Loucy (cell line): ENCODE results near the gene CST9L.

ENCODE experiments used
- CTCF ChIP-seq: fragments of 200-600 bp; sonication (generic); conservative IDR thresholded peaks from 2 replicates; pipeline ENCODE4 v1.5.1; 2014; ENCODE audit warnings: mild to moderate bottlenecking, antibody characterized with exemption, low read length
- EZH2phosphoT487 ChIP-seq: fragments of 200-600 bp; IDR thresholded peaks from 2 replicates; pipeline ENCODE4 v1.6.1; 2018; ENCODE audit warnings: antibody characterized with exemption, mild to moderate bottlenecking, moderate library complexity, borderline replicate concordance

DNA sequence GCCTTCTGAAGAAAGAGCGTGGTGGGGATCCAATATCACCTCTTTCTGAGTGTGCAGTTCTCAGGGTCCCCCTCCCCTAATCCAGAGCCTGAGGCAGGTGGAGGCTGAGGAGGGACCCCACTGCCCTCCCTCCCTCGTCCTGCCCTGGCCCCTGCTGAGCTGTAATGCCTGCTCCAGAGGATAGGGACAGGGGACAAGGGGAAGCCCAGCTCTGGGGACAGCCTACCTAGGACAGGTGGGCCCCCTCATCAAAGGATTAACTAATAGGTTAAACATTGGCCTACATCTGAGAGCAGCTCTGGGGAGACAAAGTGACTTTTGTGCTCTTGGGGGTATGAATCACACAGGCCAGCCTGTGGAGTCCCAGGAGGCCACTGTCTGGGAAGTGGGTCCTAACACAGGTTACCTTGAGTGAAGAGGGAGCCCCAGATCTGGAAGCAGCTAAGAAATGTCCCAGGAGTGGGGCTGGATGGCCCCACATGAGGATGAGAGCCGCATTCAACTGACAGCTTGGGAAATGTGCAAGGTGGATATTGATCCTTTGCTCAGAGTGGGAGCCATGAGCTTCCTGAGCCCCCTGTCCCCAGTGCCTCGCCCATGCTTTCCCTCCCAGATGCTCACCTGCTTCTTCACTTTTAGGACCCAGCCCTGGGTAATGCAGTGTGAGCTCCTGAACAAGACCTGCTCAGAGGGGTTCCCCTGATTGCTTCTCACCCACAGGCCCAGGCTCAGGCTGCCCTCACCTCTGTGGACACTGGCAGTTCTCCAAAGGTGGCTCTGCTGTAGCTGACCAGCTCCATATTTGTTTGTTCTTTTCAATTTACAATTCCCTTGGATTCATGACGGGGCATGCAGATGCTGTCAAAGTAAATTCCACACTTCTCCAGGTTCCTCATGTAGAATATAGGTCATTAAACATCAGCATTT is 17.8 kb upstream of the CST9L start:
- no peak for TF ChIP-seq CTCF
- no peak for TF ChIP-seq EZH2phosphoT487
